Measurements from ENCODE around the gene RSPO1.

DNA sequence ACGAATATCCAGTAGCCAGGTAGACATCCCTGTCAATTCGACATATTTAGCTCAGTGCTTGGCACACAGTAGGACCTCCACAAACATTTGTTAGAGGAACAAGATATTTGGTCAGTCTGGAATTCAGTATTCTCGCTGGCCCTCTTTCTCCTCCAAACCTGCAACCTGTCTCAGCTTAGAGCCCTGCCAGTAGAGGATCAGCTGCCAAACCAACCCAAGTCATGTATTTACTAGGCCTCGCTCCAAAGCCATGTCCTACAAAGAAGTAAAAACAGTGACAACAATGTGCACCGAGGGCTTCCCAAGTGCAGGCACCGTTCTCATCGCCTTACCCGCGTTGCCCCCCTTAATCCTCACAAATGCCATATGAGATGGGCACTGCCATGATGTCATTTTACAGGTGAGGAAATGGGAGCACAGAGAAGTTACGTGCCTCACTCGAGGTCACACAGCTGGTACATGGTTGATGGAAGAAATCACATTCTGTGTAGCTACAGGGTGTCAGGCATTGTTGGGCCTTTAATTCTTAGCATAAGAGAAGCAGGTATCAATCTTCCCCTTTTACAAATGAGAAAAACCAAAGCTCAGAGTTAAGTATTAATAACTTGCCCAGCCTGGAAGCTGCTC lies 31.7 kb upstream of the RSPO1 start:
- TF ChIP-seq ZNF441 (CRISPR knock-in tag; IDR thresholded peaks at IDR 0.05; ENCODE audit: borderline replicate concordance) (no peak), RAD51 (IDR thresholded peaks at IDR 0.05; ENCODE audit: borderline replicate concordance) (no peak), ZKSCAN5 (CRISPR knock-in tag; IDR thresholded peaks at IDR 0.05) (no peak), ZNF572 (CRISPR knock-in tag; IDR thresholded peaks at IDR 0.05) (no peak)
